ENCODE data around the gene EMD.
"Not testable (repeated sequence)": the region's sequence is repeated elsewhere in the genome, so short reads cannot be mapped to it uniquely, and the experiment has no call there.

EMD gene

GRCh38 chrX:154372612-154373022, 6.5 kb upstream of the EMD start:
- peak in 1 of 5 donors; percentile 55 for DNase-seq

GRCh38 chrX:154373340-154374306, 5.5 kb upstream of the EMD start:
- no peak for DNase-seq

- peak in 1 of 5 donors; percentile 31 for DNase-seq
Observed at GRCh38 chrX:154374313-154375155, 4.6 kb upstream of the EMD start, which contains the start of gene FLNA. Gene FLNA (minus strand): TSS chrX:154374634. CDS start chrX:154371245, 3,389 bp downstream.

- no peak for DNase-seq
Observed at GRCh38 chrX:154375156-154375504, 4.0 kb upstream of the EMD start.

GRCh38 chrX:154376774-154377173, 2.3 kb upstream of the EMD start:
- no peak for DNase-seq

- peak in 2 of 5 donors; percentile 27 to 40 for DNase-seq
Observed at GRCh38 chrX:154378059-154378798, 866 bp upstream of the EMD start.

- no peak for DNase-seq
Observed at GRCh38 chrX:154379569-154379951, 465 bp downstream of the EMD start.

- no peak for DNase-seq
Observed at GRCh38 chrX:154380153-154380552, 1.1 kb downstream of the EMD start.

GRCh38 chrX:154380787-154381186, 1.7 kb downstream of the EMD start:
- no peak for DNase-seq

GRCh38 chrX:154381271-154381670, 2.2 kb downstream of the EMD start:
- DNase-seq: no peak

GRCh38 chrX:154382483-154383069, 3.5 kb downstream of the EMD start:
- no peak for DNase-seq

- no peak for DNase-seq
Observed at GRCh38 chrX:154383359-154384283, 4.5 kb downstream of the EMD start.

GRCh38 chrX:154384284-154384892, 5.3 kb downstream of the EMD start:
- no peak for DNase-seq

GRCh38 chrX:154388094-154388493, 9.0 kb downstream of the EMD start:
- DNase-seq: not testable (repeated sequence)

- DNase-seq: not testable (repeated sequence)
Observed at GRCh38 chrX:154388649-154389048, 9.6 kb downstream of the EMD start.

GRCh38 chrX:154389812-154390747, 11.0 kb downstream of the EMD start:
- not testable (repeated sequence) for DNase-seq

GRCh38 chrX:154396363-154396762, 17.3 kb downstream of the EMD start:
- DNase-seq: not testable (repeated sequence)

GRCh38 chrX:154396973-154397887, 18.1 kb downstream of the EMD start:
- peak in 3 of 5 donors; percentile 26 to 68 (median 29) for DNase-seq

Measured in T-helper 1 cell (primary cell).